ENCODE measurements around the gene SLC24A4. TPM values are rescaled to one million over a fixed set of nuclear protein-coding genes. Genes with fewer than 3 reads are reported as not detected.

SLC24A4 gene
- total RNA-seq, 1 donor from 2014 or later, result 0.34 TPM

GRCh38 chr14:92426237-92426636, 103.3 kb downstream of the SLC24A4 start:
- H3K4me3 Mint-ChIP-seq (ENCODE audit: unreplicated experiment), result no peak overlapping the region
- H3K36me3 Mint-ChIP-seq (ENCODE audit: unreplicated experiment), result peaks cover 8% of the 10 kb centered on the region
- peaks cover 3% of the 10 kb centered on the region for H3K9me3 Mint-ChIP-seq (ENCODE audit: unreplicated experiment)
- H3K4me1 Mint-ChIP-seq (ENCODE audit: low read depth, unreplicated experiment), result peaks cover 5% of the 10 kb centered on the region
- no peak for TF ChIP-seq CTCF (IDR thresholded peaks at IDR 0.05; ENCODE audit: partially characterized antibody, unreplicated experiment)
- no peak for DNase-seq
- no peak overlapping the region for H3K27ac Mint-ChIP-seq (ENCODE audit: unreplicated experiment)
- peaks cover 5% of the 10 kb centered on the region for H3K27me3 Mint-ChIP-seq (ENCODE audit: unreplicated experiment)

- Mint-ChIP-seq H3K27ac (ENCODE audit: unreplicated experiment) (no peak overlapping the region), H3K4me3 (ENCODE audit: unreplicated experiment) (no peak overlapping the region)
These were observed 104.1 kb downstream of the SLC24A4 start for GRCh38 chr14:92427096-92427495.

GRCh38 chr14:92430686-92431085, 107.7 kb downstream of the SLC24A4 start:
- DNase-seq, result no peak
- H3K4me3 Mint-ChIP-seq (ENCODE audit: unreplicated experiment), result no peak overlapping the region
- peaks cover 4% of the 10 kb centered on the region for H3K9me3 Mint-ChIP-seq (ENCODE audit: unreplicated experiment)
- H3K4me1 Mint-ChIP-seq (ENCODE audit: low read depth, unreplicated experiment), result peaks cover 5% of the 10 kb centered on the region
- TF ChIP-seq CTCF (IDR thresholded peaks at IDR 0.05; ENCODE audit: partially characterized antibody, unreplicated experiment), result no peak
- H3K27me3 Mint-ChIP-seq (ENCODE audit: unreplicated experiment), result peaks cover 5% of the 10 kb centered on the region
- no peak overlapping the region for H3K27ac Mint-ChIP-seq (ENCODE audit: unreplicated experiment)
- peaks cover 26% of the 10 kb centered on the region for H3K36me3 Mint-ChIP-seq (ENCODE audit: unreplicated experiment)

More at GRCh38 chr14:92427096-92427495, 104.1 kb downstream of the SLC24A4 start:
- Mint-ChIP-seq H3K27me3 (ENCODE audit: unreplicated experiment) (peaks cover 5% of the 10 kb centered on the region), H3K9me3 (ENCODE audit: unreplicated experiment) (peaks cover 6% of the 10 kb centered on the region), H3K4me1 (ENCODE audit: low read depth, unreplicated experiment) (peaks cover 5% of the 10 kb centered on the region), H3K36me3 (ENCODE audit: unreplicated experiment) (peaks cover 8% of the 10 kb centered on the region)
- TF ChIP-seq CTCF (IDR thresholded peaks at IDR 0.05; ENCODE audit: partially characterized antibody, unreplicated experiment), result no peak
- no peak for DNase-seq

- H3K9me3 Mint-ChIP-seq (ENCODE audit: unreplicated experiment), result peaks cover 4% of the 10 kb centered on the region
- no peak for TF ChIP-seq CTCF (IDR thresholded peaks at IDR 0.05; ENCODE audit: partially characterized antibody, unreplicated experiment)
- H3K36me3 Mint-ChIP-seq (ENCODE audit: unreplicated experiment), result peaks cover 26% of the 10 kb centered on the region
- peaks cover 5% of the 10 kb centered on the region for H3K27me3 Mint-ChIP-seq (ENCODE audit: unreplicated experiment)
- H3K4me1 Mint-ChIP-seq (ENCODE audit: low read depth, unreplicated experiment), result peaks cover 5% of the 10 kb centered on the region
- H3K4me3 Mint-ChIP-seq (ENCODE audit: unreplicated experiment), result no peak overlapping the region
- no peak for DNase-seq
- no peak overlapping the region for H3K27ac Mint-ChIP-seq (ENCODE audit: unreplicated experiment)
These were observed 108.3 kb downstream of the SLC24A4 start for GRCh38 chr14:92431199-92431725.

GRCh38 chr14:92433407-92433806, 110.4 kb downstream of the SLC24A4 start:
- H3K27me3 Mint-ChIP-seq (ENCODE audit: unreplicated experiment), result peaks cover 2% of the 10 kb centered on the region
- no peak for TF ChIP-seq CTCF (IDR thresholded peaks at IDR 0.05; ENCODE audit: partially characterized antibody, unreplicated experiment)
- no peak overlapping the region for H3K27ac Mint-ChIP-seq (ENCODE audit: unreplicated experiment)
- peaks cover 4% of the 10 kb centered on the region for H3K9me3 Mint-ChIP-seq (ENCODE audit: unreplicated experiment)
- DNase-seq, result no peak
- H3K36me3 Mint-ChIP-seq (ENCODE audit: unreplicated experiment), result peaks cover 18% of the 10 kb centered on the region
- no peak overlapping the region for H3K4me3 Mint-ChIP-seq (ENCODE audit: unreplicated experiment)
- peaks cover 5% of the 10 kb centered on the region for H3K4me1 Mint-ChIP-seq (ENCODE audit: low read depth, unreplicated experiment)

Measured in glutamatergic neuron (in vitro differentiated cells).